GM12878 (cell line): ENCODE results near the gene TPCN2. TPM values are rescaled to one million over a fixed set of nuclear protein-coding genes. Genes with fewer than 3 reads are reported as not detected.

Experiments used
- ATF7 ChIP-seq: fragments of 450-650 bp; IDR thresholded peaks from 2 replicates; pipeline ENCODE4 v1.6.1; 2016; ENCODE audit warnings: low read depth, mild to moderate bottlenecking
- BMI1 ChIP-seq: fragments of 450-650 bp; IDR thresholded peaks from 2 replicates; pipeline ENCODE4 v1.6.1; 2016; ENCODE audit warnings: mild to moderate bottlenecking, moderate library complexity, borderline replicate concordance
- BRCA1 ChIP-seq: IDR thresholded peaks from 2 replicates; pipeline ENCODE4 v1.6.1; 2011; ENCODE audit warnings: low read depth, low read length, improper control_type of control experiment
- FOS ChIP-seq: IDR thresholded peaks from 3 replicates; pipeline ENCODE4 v1.6.1; 2011; ENCODE audit warnings: borderline replicate concordance; ENCODE audit not compliant: insufficient read length; ENCODE audit errors: extremely low read depth
- GATAD2B ChIP-seq: fragments of 450-650 bp; conservative IDR thresholded peaks from 2 replicates; pipeline ENCODE4 v1.6.1; 2017; ENCODE audit warnings: low read depth, mild to moderate bottlenecking, moderate library complexity
- HDGF ChIP-seq: fragments of 450-650 bp; IDR thresholded peaks from 2 replicates; pipeline ENCODE4 v1.6.1; 2016; ENCODE audit warnings: antibody characterized with exemption
- IKZF2 ChIP-seq, 2 experiments: fragments of 450-650 bp; IDR thresholded peaks; 2 replicates each; pipeline ENCODE4 v1.6.1; 2017; ENCODE audit warnings: mild to moderate bottlenecking in 2 of 2, moderate library complexity in 2 of 2
- IRF4 ChIP-seq: IDR thresholded peaks from 2 replicates; pipeline ENCODE4 v1.6.1; 2011; ENCODE audit warnings: low read depth, low read length
- JUNB ChIP-seq: IDR thresholded peaks from 2 replicates; pipeline ENCODE4 v1.6.1; 2016; ENCODE audit warnings: antibody characterized with exemption, mild to moderate bottlenecking
- NBN ChIP-seq: fragments of 450-650 bp; IDR thresholded peaks from 2 replicates; pipeline ENCODE4 v1.6.1; 2016
- POLR2AphosphoS2 ChIP-seq: IDR thresholded peaks from 2 replicates; pipeline ENCODE4 v1.6.1; 2011; ENCODE audit warnings: low read depth, mild to moderate bottlenecking, low read length, improper control_type of control experiment, moderate library complexity
- POU2F2 ChIP-seq: IDR thresholded peaks from 3 replicates; pipeline ENCODE4 v1.6.1; 2011; ENCODE audit warnings: low read depth, mild to moderate bottlenecking, low read length, borderline replicate concordance
- RB1 ChIP-seq: fragments of 450-650 bp; formaldehyde crosslinking; IDR thresholded peaks from 2 replicates; pipeline ENCODE4 v1.6.1; 2017; ENCODE audit warnings: mild to moderate bottlenecking, borderline replicate concordance
- RFX5 ChIP-seq: IDR thresholded peaks from 2 replicates; pipeline ENCODE4 v1.6.1; 2011; ENCODE audit warnings: low read depth, low read length, improper control_type of control experiment
- SMARCA5 ChIP-seq: fragments of 450-650 bp; IDR thresholded peaks from 2 replicates; pipeline ENCODE4 v1.6.1; 2017; ENCODE audit warnings: mild to moderate bottlenecking
- SMC3 ChIP-seq: IDR thresholded peaks from 2 replicates; pipeline ENCODE4 v1.6.1; 2011; ENCODE audit warnings: low read length, improper control_type of control experiment, borderline replicate concordance
- SUZ12 ChIP-seq: fragments of 200-600 bp; sonication (generic); IDR thresholded peaks from one replicate; pipeline ENCODE4 v1.6.1; 2018; ENCODE audit warnings: antibody characterized with exemption, mild to moderate bottlenecking; ENCODE audit not compliant: unreplicated experiment
- TCF12 ChIP-seq: IDR thresholded peaks from 2 replicates; pipeline ENCODE4 v1.6.1; 2011; ENCODE audit warnings: low read depth, mild to moderate bottlenecking, low read length
- YY1 ChIP-seq: IDR thresholded peaks from 2 replicates; pipeline ENCODE4 v1.6.1; 2011; ENCODE audit warnings: low read depth, mild to moderate bottlenecking, low read length
- ZNF274 ChIP-seq: IDR thresholded peaks from one replicate; pipeline ENCODE4 v1.8.0; 2011; ENCODE audit not compliant: insufficient read length, insufficient read depth
- polyA plus RNA-seq, 11 experiments: library from polyadenylated mRNA; depleted of rRNA in 4 of 11; unstranded in 6 of 11; stranded (reverse) in 5 of 11; fragments of >200 nt; fragmentation: Nextera tagmentation in 4 of 11; fragmentation: Illumina TruSeq in 1 of 11; extraction: Ambion mirVana in 4 of 11; extraction: Trizol in 1 of 11; gene quantifications; 1 replicate in 1 of 11; 2 replicates in 10 of 11; pipeline versions ENCODE4 v1.2.1 to v1.2.3, GENCODE V29; 2011 to 2016; ENCODE audit warnings: inconsistent platforms in 2 of 11, missing spikeins in 2 of 11, low read depth in 1 of 11
- total RNA-seq, 4 experiments: library from RNA; depleted of rRNA in 3 of 4; stranded (reverse); fragments of >200 nt in 3 of 4; fragmentation: Illumina TruSeq in 1 of 4; extraction: Trizol in 1 of 4; gene quantifications; 2 replicates each; pipeline versions ENCODE4 v1.2.1 to v1.2.3, GENCODE V29; 2013 to 2021
- TF ChIP-seq, protein P1 (sequence below), 3 experiments: IDR thresholded peaks in 2 of 3; conservative IDR thresholded peaks in 1 of 3; 2 replicates each; pipeline ENCODE4 v1.5.1; 2011; ENCODE audit warnings: low read depth in 3 of 3, low read length in 3 of 3, mild to moderate bottlenecking in 3 of 3, control low read depth in 2 of 3, moderate library complexity in 2 of 3, inconsistent platforms in 1 of 3, mixed read lengths in 1 of 3; ENCODE audit not compliant: control insufficient read depth in 2 of 3, insufficient read depth in 1 of 3; ENCODE audit errors: extremely low read depth in 1 of 3

TPCN2 gene
- total and polyA plus RNA-seq, 10 of the 15 experiments (the other 5 are each of a cell fraction or from before 2014, with no cell fraction given), result 1.7 to 18.4 (median 8.4) TPM

DNA sequence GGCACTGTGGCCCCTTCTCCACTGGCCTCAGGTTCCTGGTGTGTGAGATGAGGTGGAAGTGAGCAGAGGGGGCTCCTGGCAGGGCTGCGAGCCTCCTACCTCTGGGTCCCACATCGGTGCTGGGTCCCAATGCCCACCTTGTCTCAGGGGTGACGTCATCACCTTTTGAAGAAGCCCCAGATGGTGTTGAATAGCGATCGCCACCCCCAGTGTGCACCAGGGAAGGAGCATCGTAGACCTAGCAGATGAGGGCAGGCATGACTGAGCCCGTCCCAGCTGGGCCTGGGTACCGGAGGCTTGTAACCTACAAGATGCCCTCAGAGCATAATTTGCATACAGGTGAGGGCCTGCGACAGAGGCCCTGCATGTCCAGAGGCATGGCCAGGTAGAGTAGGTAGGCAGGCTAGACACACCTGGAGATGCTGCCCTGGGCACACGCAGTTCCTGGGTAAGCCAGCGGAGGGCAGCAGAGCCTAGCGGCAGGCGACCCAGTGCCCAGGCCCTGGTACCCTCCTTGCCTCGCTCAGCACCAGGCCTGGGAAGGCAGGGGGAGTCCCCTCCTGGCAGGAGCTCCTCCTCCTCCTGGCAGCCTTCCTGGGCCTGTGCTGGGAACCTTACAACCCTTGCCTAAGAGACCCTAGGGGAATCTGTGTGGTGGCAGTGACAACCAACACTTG, 52.5 kb downstream of the TPCN2 start (continued):
- TF ChIP-seq BRCA1 (no peak), GATAD2B (0 out of 2 replicates have a peak, but pooled peaks have one; percentile 46), SUZ12 (no peak), SMC3 (peak; percentile 99), IRF4 (0 out of 2 replicates have a peak, but pooled peaks have one; percentile 45), TCF12 (0 out of 2 replicates have a peak, but pooled peaks have one; percentile 35), SMARCA5 (peak; percentile 66; the same call in 1 of the 2 replicates), JUNB (no peak), YY1 (peak; percentile 75), FOS (no peak), BMI1 (no peak), ATF7 (peak; percentile 69), POU2F2 (peak; percentile 56; the same call in 1 of the 3 replicates), NBN (no peak), ZNF274 (no peak), HDGF (peak; percentile 49; the same call in 1 of the 2 replicates), RB1 (peak; percentile 83; the same call in 1 of the 2 replicates), POLR2AphosphoS2 (no peak), RFX5 (no peak), IKZF2 (IDR thresholded peaks at IDR 0.05) (no peak)
- TF ChIP-seq, protein P1, sequence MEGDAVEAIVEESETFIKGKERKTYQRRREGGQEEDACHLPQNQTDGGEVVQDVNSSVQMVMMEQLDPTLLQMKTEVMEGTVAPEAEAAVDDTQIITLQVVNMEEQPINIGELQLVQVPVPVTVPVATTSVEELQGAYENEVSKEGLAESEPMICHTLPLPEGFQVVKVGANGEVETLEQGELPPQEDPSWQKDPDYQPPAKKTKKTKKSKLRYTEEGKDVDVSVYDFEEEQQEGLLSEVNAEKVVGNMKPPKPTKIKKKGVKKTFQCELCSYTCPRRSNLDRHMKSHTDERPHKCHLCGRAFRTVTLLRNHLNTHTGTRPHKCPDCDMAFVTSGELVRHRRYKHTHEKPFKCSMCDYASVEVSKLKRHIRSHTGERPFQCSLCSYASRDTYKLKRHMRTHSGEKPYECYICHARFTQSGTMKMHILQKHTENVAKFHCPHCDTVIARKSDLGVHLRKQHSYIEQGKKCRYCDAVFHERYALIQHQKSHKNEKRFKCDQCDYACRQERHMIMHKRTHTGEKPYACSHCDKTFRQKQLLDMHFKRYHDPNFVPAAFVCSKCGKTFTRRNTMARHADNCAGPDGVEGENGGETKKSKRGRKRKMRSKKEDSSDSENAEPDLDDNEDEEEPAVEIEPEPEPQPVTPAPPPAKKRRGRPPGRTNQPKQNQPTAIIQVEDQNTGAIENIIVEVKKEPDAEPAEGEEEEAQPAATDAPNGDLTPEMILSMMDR (IDR thresholded peaks at IDR 0.05 in 2 of 3, conservative IDR thresholded peaks at IDR 0.05 in 1 of 3; ENCODE audit: control insufficient read depth in 2 of 3, extremely low read depth in 1 of 3, insufficient read depth in 1 of 3, low read depth in 3 of 3, low read length in 3 of 3), result peak; percentile 96 to 100 (median 99)
